ENCODE results near the gene PRDM16. TPM values are rescaled to one million over a fixed set of nuclear protein-coding genes. Genes with fewer than 3 reads are reported as not detected.

The PRDM16 gene
- total RNA-seq, 2 experiments from 2014 or later, result 0.18 to 0.21 TPM

GRCh38 chr1:3263790-3264189 is 194.8 kb downstream of the PRDM16 start:
- no peak overlapping the region for H3K27ac Mint-ChIP-seq
- no peaks in the 10 kb centered on the region for H3K36me3 Mint-ChIP-seq (ENCODE audit: low read depth)
- H3K27me3 Mint-ChIP-seq (ENCODE audit: low read depth), result no peaks in the 10 kb centered on the region
- ChIA-PET POLR2A (no interaction called here), CTCF (no interaction called here)
- no peaks in the 10 kb centered on the region for H3K9me3 Mint-ChIP-seq (ENCODE audit: insufficient read depth)
- no peak for ATAC-seq
- no peak for DNase-seq
- no peak overlapping the region for H3K4me3 Mint-ChIP-seq
- no peaks in the 10 kb centered on the region for H3K4me1 Mint-ChIP-seq (ENCODE audit: low read depth)

GRCh38 chr1:3264456-3264855 is 195.5 kb downstream of the PRDM16 start:
- Mint-ChIP-seq H3K9me3 (ENCODE audit: insufficient read depth) (no peaks in the 10 kb centered on the region), H3K27ac (no peak overlapping the region), H3K27me3 (ENCODE audit: low read depth) (no peaks in the 10 kb centered on the region), H3K4me3 (no peak overlapping the region), H3K4me1 (ENCODE audit: low read depth) (no peaks in the 10 kb centered on the region), H3K36me3 (ENCODE audit: low read depth) (no peaks in the 10 kb centered on the region)
- CTCF ChIA-PET, result no interaction called here
- no peak for DNase-seq
- ATAC-seq, result no peak
- POLR2A ChIA-PET, result no interaction called here

GRCh38 chr1:3265835-3266805 is 197.1 kb downstream of the PRDM16 start:
- no peak overlapping the region for H3K27ac Mint-ChIP-seq
- no peak overlapping the region for H3K4me3 Mint-ChIP-seq
- H3K27me3 Mint-ChIP-seq (ENCODE audit: low read depth), result no peaks in the 10 kb centered on the region
- ATAC-seq (no peak), DNase-seq (no peak)
- H3K36me3 Mint-ChIP-seq (ENCODE audit: low read depth), result no peaks in the 10 kb centered on the region
- no peaks in the 10 kb centered on the region for H3K4me1 Mint-ChIP-seq (ENCODE audit: low read depth)
- ChIA-PET POLR2A (no interaction called here), CTCF (no interaction called here)
- H3K9me3 Mint-ChIP-seq (ENCODE audit: insufficient read depth), result no peaks in the 10 kb centered on the region

- Mint-ChIP-seq H3K9me3 (ENCODE audit: insufficient read depth) (no peaks in the 10 kb centered on the region), H3K4me3 (no peak overlapping the region), H3K4me1 (ENCODE audit: low read depth) (no peaks in the 10 kb centered on the region), H3K36me3 (ENCODE audit: low read depth) (no peaks in the 10 kb centered on the region), H3K27me3 (ENCODE audit: low read depth) (no peaks in the 10 kb centered on the region), H3K27ac (no peak overlapping the region)
- CTCF ChIA-PET, result no interaction called here
- DNase-seq (no peak), ATAC-seq (no peak)
- POLR2A ChIA-PET, result no interaction called here
Observed at GRCh38 chr1:3266870-3267549, 198.0 kb downstream of the PRDM16 start.

- Mint-ChIP-seq H3K9me3 (ENCODE audit: insufficient read depth) (no peaks in the 10 kb centered on the region), H3K4me3 (no peak overlapping the region), H3K27ac (no peak overlapping the region), H3K36me3 (ENCODE audit: low read depth) (no peaks in the 10 kb centered on the region), H3K27me3 (ENCODE audit: low read depth) (no peaks in the 10 kb centered on the region), H3K4me1 (ENCODE audit: low read depth) (no peaks in the 10 kb centered on the region)
- DNase-seq (no peak), ATAC-seq (no peak)
- CTCF ChIA-PET, result no interaction called here
- POLR2A ChIA-PET, result no interaction called here
Observed at GRCh38 chr1:3267550-3268270, 198.7 kb downstream of the PRDM16 start.

- DNase-seq (no peak), ATAC-seq (no peak)
- ChIA-PET CTCF (no interaction called here), POLR2A (no interaction called here)
- no peaks in the 10 kb centered on the region for H3K9me3 Mint-ChIP-seq (ENCODE audit: insufficient read depth)
- H3K27ac Mint-ChIP-seq, result no peak overlapping the region
- no peaks in the 10 kb centered on the region for H3K36me3 Mint-ChIP-seq (ENCODE audit: low read depth)
- no peak overlapping the region for H3K4me3 Mint-ChIP-seq
- H3K27me3 Mint-ChIP-seq (ENCODE audit: low read depth), result no peaks in the 10 kb centered on the region
- no peaks in the 10 kb centered on the region for H3K4me1 Mint-ChIP-seq (ENCODE audit: low read depth)
Observed at GRCh38 chr1:3268281-3268680, 199.3 kb downstream of the PRDM16 start.

GRCh38 chr1:3270403-3271245 is 201.6 kb downstream of the PRDM16 start:
- Mint-ChIP-seq H3K27ac (no peak overlapping the region), H3K27me3 (ENCODE audit: low read depth) (no peaks in the 10 kb centered on the region), H3K9me3 (ENCODE audit: insufficient read depth) (no peaks in the 10 kb centered on the region), H3K4me3 (no peak overlapping the region), H3K36me3 (ENCODE audit: low read depth) (no peaks in the 10 kb centered on the region), H3K4me1 (ENCODE audit: low read depth) (no peaks in the 10 kb centered on the region)
- CTCF ChIA-PET, result no interaction called here
- POLR2A ChIA-PET, result no interaction called here
- no peak for DNase-seq
- no peak for ATAC-seq

GRCh38 chr1:3271866-3272265 is 202.9 kb downstream of the PRDM16 start:
- ATAC-seq, result no peak
- no peaks in the 10 kb centered on the region for H3K36me3 Mint-ChIP-seq (ENCODE audit: low read depth)
- no peak overlapping the region for H3K27ac Mint-ChIP-seq
- H3K4me1 Mint-ChIP-seq (ENCODE audit: low read depth), result no peaks in the 10 kb centered on the region
- no peak for DNase-seq
- no peaks in the 10 kb centered on the region for H3K9me3 Mint-ChIP-seq (ENCODE audit: insufficient read depth)
- CTCF ChIA-PET, result no interaction called here
- POLR2A ChIA-PET, result no interaction called here
- H3K27me3 Mint-ChIP-seq (ENCODE audit: low read depth), result no peaks in the 10 kb centered on the region
- H3K4me3 Mint-ChIP-seq, result no peak overlapping the region

- CTCF ChIA-PET, result no interaction called here
- no peak overlapping the region for H3K4me3 Mint-ChIP-seq
- no peaks in the 10 kb centered on the region for H3K36me3 Mint-ChIP-seq (ENCODE audit: low read depth)
- no peaks in the 10 kb centered on the region for H3K27me3 Mint-ChIP-seq (ENCODE audit: low read depth)
- ATAC-seq, result no peak
- no peak for DNase-seq
- no peaks in the 10 kb centered on the region for H3K4me1 Mint-ChIP-seq (ENCODE audit: low read depth)
- H3K9me3 Mint-ChIP-seq (ENCODE audit: insufficient read depth), result no peaks in the 10 kb centered on the region
- H3K27ac Mint-ChIP-seq, result no peak overlapping the region
- POLR2A ChIA-PET, result no interaction called here
Observed at GRCh38 chr1:3272321-3273045, 203.5 kb downstream of the PRDM16 start.

- POLR2A ChIA-PET, result no interaction called here
- Mint-ChIP-seq H3K36me3 (ENCODE audit: low read depth) (no peaks in the 10 kb centered on the region), H3K4me1 (ENCODE audit: low read depth) (no peaks in the 10 kb centered on the region)
Observed at GRCh38 chr1:3273447-3273846, 204.4 kb downstream of the PRDM16 start.

GRCh38 chr1:3274972-3275371 is 206.0 kb downstream of the PRDM16 start:
- ATAC-seq (no peak), DNase-seq (no peak)
- Mint-ChIP-seq H3K27ac (no peak overlapping the region), H3K36me3 (ENCODE audit: low read depth) (no peaks in the 10 kb centered on the region), H3K4me3 (no peak overlapping the region), H3K4me1 (ENCODE audit: low read depth) (no peaks in the 10 kb centered on the region), H3K9me3 (ENCODE audit: insufficient read depth) (no peaks in the 10 kb centered on the region), H3K27me3 (ENCODE audit: low read depth) (no peaks in the 10 kb centered on the region)
- CTCF ChIA-PET, result no interaction called here
- POLR2A ChIA-PET, result no interaction called here

More at GRCh38 chr1:3273447-3273846, 204.4 kb downstream of the PRDM16 start:
- H3K27me3 Mint-ChIP-seq (ENCODE audit: low read depth), result no peaks in the 10 kb centered on the region
- no peak for DNase-seq
- no peaks in the 10 kb centered on the region for H3K9me3 Mint-ChIP-seq (ENCODE audit: insufficient read depth)
- no peak overlapping the region for H3K4me3 Mint-ChIP-seq
- no peak overlapping the region for H3K27ac Mint-ChIP-seq
- CTCF ChIA-PET, result no interaction called here
- ATAC-seq, result no peak

All from activated CD8-positive, alpha-beta T cell treated with anti-CD3 and anti-CD28 coated beads, Interleukin-2, amount 10 ng/mL, durations not matched to agents 7 days and 5 days (primary cell).